GM18498 (cell line): Measurements from ENCODE around the gene TEKT2.

ENCODE experiments used
- ATAC-seq: cut with Tn5 transposase; IDR thresholded peaks from one replicate; pipeline ENCODE4 v1.9.1; 2021; ENCODE audit warnings: mild to moderate bottlenecking, moderate library complexity; ENCODE audit not compliant: unreplicated experiment

TEKT2 gene

DNA sequence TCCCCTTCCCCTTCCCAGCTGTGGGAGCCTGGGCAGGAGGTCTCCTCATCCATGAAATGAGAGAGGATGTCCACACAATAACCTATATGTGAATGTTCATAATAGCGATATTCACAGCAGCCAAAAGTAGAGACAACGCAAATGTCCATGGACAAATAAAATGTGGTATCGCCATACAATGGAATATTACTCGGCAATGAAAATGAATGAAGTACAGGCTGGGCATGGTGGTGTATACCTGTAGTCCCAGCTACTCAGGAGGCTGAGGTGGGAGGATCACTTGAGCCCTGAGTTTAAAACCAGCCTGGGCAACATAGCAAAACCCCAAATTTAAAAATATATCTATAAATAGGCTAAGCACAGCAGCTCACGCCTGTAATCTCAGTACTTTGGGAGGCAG is 17.7 kb downstream of the TEKT2 start:
- ATAC-seq = no peak

DNA sequence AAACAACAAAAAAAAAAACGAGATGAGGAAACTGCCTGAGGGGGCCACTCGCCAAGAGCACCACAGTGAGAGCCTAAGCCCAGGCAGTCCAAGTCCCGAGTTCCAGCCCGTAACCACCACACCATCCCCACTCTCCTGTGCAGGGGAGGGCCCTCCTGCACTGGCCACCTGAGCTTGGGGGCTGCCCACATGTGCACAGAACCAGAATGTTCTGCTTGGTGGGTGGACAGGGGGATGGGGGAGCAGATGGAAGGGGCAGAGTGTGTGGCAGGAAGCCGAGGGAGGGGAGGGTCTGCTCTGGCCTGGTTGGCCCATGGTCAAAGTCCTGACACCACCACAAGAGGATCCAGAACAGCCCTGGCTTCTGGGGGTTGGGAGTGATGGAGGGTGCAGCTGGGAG is 22.4 kb downstream of the TEKT2 start:
- no peak for ATAC-seq

DNA sequence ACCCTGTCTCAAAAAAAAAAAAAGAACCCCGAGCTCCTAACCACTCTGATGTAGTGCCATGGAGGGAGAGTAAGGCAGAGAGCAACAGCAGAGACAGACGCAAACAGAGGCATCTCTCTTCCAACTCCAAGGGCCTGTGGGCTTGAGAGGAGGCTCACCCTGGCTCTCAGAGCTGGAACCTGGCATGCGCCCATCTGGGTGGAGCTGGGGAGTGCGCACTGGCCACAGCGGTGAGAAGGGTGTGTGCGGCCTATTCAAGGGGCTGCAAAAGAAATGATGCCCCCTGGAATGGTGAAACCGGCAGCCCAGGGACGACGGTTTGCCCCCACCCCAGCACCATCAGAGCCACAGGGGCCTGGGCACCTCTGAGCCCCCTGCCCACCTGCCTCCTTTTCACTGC is 23.5 kb downstream of the TEKT2 start:
- ATAC-seq = no peak

DNA sequence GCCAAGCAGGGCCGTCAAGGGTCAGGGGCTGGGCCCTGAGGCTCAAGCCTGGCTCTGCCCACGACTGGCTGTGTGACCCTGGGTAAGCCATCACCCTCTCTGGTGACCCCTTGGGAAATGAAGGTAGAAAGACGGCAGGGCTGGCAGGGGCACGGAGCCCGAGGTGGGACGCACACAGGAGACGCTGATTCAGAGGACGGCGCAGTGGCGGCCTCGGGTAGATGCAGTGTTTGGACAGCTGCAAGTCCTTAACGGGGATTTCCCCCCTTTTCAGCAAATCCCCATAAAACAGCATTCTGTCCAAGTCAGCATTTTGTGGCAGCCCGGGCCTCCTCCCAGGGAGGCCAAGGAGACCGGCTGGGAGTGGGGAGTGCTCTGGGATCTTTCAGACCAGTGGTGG is 24.4 kb downstream of the TEKT2 start:
- no peak for ATAC-seq

DNA sequence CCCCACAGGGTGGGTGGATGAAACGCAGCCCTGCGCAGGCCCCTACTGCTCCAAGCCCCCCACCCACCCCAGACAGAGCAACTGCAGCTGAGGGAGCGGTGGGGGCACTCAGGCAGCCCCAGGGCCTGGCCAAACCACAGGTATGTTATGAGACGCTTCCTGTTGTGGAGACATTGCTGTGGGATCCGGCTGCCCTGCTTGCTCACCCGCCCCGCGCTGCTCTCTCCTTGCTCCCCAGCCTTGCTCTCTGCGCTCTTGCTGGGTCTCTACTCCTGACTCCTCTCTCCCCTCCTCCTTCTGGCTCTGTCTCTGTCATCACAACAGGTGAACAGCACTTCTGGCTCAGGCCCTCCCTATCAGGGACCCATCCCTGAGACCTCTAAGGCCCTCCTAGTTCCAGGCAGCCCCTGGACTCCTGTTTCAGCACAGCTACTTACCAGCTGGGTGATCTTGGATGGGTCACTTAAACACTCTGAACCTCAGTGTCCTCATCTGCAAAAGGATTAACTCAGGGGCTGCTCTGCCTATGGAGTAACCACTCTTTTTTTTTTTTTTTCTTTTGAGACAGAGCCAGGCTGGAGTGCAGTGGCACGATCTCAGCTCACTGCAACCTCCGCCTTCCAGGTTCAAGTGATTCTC is 25.3 kb downstream of the TEKT2 start:
- no peak for ATAC-seq

DNA sequence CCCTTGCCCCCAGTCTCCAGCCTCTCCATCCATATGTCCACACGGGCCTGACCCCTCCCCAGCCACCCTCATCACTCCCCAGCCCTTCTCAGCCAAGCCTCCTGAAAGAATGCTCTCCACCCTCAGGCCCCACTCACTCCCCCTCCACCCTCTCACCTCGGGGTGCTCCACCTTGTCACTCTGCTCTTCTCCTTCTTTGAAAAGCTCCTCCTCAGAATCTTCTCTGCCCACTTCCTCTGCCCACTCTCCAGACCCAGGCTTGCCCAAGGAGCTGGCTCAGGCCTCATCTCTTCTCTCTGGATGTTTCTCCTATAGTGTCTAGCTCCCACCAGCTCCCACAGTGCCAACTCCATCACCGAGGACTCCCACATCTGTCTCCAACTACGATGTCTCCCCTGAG is 27.3 kb downstream of the TEKT2 start:
- no peak for ATAC-seq

DNA sequence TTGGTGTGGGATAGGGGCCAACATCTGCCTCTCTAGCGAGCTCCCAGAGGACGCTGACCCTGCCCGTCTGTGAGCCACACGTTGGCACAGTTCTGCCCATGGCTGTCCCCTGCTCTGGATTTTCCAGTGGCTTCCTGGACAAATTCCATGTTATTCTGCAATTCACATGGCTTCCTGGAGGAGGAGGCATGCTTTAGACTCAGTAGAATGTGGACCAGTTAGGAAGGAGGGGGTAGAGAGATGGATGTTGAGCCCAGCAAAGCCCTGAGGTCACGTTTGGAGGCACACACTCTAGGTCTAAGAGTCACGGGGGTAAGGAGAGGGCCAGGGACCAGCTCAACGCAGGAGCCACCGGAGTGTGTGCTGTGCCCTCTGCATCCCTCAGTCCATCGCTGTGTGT is 28.9 kb downstream of the TEKT2 start:
- no peak for ATAC-seq

DNA sequence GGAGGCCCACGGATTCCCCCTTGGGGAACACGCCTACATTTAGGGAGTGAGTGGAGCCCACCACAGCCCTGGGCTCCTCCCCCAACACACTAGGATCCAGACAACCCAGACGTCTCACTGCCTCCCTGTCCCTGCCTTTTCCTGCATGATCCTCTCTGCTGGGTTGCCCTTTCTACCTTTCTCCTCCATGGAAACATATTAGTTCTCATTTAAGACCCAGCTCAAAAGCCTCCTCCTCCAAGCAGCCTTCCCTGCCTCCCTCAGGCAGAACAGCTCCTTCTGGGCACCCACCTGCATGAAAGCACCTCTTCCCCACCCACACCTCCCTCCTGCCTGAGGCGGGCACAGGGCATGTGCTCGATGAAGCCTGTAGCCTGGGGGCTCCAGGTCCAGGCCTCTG is 30.5 kb downstream of the TEKT2 start:
- ATAC-seq = no peak

DNA sequence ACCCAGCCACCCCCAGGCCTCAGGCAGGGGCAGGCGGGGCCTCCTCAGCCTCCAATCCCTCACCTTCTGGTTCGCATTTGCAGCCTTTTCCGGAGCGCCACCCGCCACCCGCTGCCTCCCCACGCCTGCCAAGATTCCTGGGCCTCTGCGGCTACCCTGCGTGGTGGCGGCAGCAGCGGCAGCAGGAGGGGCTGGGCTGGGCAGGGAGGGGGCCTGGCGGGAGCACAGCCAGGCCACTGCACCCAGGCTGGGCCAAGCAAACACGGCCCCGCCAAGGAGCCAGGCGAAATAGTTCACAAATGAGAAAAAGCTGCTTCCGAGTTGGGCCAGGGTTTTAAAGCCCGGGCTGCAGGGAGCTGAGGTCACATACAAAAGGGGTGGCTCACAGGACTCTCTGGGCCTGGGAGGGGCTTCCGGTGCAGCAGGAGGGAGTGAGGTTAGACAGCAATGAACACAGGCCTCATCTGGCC is 31.3 kb downstream of the TEKT2 start:
- ATAC-seq = no peak

DNA sequence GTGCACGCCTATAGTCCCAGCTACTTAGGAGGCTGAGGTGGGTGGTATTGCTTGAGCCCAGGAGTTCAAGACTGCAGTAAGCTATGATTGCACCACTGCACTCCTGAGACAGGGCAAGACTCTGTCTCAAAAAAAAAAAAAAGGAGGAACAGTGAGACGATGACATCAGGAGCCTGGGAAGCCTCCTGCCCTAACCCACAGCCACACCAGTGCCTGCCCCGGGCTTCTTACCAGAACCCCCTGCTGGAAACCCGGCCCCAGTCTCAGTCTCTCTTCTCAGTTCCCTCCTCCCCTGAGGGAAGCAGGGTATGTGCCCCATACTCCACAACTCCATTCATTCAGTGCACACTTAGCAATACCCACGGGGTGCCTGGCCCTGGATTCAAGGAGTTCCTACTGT is 32.0 kb downstream of the TEKT2 start:
- ATAC-seq = no peak

DNA sequence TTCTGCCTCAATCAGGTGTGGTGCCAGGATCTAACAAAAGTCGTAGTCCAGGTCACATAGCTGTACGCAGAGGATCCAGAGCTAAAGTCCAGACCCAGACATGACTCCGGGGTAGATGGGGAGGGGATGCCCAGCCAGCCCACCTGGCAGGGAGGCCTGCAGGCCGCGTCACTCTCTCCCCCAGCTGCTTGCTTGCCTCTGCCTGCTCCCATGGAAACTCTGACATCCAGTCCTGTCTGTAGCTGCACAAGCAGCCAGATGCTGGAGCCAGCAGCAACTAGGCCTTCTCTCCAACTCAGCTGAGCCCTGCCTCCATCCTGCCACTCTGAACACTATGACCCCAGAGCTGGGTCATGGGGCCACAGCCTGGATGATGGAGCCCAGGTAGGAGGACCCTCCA is 33.0 kb downstream of the TEKT2 start:
- no peak for ATAC-seq

DNA sequence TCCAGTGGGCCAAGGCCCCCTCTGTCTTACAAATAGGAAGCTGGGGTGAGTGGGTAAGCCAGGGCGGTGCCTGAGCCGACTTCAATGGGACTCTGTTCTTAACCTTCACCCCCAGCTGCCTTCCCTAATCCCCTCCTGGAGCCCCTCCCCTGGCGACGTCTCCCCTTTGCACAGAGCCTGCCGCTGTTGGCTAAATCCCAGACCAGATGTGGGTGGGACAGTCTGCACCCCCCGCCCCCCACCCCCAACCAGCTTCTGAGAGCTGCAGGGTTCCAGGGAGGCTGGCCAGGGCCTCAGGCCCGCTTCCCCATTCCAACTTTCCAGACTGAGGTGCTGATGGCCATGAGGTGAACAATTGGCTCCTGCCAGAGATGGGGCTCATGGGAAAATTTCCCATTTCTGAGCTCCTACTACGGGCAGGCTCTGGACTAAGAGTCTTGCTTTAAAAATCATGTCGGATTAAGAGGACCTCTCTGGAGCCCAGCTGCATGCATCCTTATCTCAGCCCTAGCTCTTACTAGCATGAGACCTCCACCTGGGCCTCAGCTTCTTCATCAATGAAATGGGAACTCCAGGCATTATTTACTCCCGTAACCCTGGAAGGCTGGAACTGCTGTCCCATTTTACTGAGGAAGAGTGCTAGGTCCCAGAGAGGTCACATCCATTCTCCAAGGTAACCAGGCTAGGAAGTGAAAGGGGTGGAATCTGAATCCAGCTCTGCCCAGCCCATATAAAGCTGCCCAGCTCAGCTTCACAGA is 34.7 kb downstream of the TEKT2 start:
- no peak for ATAC-seq

DNA sequence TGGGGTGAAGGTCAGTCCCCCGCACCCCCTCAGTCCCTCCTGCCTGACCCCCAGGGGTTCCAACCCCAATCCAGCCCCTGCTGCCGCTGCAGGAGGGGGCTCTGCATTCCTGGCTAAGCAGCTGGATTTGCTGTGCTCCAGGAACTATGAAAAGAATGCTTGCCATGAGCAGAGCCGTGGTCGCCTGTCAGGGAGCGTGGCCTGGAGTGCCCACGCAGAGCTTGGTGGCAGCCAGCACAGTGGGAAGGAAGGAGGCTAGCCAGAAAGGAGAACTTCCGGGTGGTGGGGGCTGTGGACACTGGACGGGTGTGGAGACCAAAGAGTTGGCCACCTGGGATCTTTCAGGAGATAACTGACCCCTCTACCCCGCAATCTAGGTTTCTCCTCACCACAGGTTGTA is 35.6 kb downstream of the TEKT2 start:
- no peak for ATAC-seq

DNA sequence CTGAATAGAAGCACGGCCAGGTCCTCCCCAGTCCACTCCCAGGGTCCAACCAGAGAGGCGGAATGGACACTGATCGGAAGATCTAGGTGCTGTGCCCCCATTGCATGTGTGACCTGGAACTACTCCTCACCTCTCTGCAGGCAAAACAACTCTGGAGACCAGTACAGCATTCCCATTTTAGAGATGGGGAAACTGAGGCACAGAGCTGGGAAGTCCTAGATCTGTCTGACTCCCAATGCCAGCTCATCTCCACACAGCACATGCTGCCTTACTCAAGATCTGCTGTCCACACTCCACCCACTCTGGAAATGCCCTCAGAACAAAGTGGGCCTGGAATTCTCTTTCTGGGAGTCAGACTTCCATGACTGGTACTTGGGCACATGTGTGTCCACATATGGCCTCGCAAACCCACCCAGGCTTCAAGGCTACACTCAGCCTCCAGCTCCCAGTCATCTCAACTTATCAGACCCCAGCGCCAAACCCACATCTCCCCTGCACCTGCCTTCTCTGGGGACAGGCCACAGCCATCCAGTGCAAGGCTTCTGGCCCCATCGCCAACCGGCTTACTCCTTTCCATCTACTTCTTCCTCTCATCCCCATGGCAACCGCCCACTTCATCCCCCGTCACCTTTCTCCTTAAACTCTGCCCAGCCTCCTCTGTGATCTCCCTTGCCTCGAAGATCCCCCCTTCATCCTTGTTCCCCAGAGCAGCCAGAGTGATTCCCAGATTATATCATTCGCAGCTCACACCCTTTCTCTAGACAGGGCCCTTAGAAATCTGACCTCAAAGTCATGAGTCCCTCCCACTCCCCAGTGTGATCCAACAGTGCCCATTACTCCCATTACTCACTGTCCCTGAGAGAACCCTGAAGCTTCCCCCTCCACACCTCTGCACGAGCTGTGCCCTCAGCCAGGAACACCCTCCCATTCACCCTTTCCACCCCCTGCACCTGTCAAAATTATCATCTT is 38.5 kb downstream of the TEKT2 start:
- ATAC-seq = no peak

DNA sequence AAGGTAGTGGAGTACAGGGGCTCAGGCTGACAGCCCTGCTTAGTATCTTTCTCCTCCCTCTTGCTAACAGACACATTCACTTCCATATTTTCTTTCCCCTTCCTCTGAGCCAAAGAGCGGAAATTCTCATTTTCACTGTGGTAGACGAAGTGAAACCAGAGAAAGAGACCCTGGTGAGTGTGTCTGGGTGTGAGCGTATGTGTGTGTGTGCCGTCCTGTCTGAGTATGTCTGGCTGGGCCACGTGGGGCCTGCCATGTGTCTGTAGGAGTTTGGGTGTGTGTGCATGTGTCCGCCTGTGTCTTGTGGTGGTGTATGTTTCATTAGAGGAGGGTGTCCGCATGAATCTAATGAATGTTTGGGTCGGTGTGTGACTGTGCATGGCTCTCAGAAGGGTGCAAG is 39.5 kb downstream of the TEKT2 start:
- peak; percentile 65 for ATAC-seq

DNA sequence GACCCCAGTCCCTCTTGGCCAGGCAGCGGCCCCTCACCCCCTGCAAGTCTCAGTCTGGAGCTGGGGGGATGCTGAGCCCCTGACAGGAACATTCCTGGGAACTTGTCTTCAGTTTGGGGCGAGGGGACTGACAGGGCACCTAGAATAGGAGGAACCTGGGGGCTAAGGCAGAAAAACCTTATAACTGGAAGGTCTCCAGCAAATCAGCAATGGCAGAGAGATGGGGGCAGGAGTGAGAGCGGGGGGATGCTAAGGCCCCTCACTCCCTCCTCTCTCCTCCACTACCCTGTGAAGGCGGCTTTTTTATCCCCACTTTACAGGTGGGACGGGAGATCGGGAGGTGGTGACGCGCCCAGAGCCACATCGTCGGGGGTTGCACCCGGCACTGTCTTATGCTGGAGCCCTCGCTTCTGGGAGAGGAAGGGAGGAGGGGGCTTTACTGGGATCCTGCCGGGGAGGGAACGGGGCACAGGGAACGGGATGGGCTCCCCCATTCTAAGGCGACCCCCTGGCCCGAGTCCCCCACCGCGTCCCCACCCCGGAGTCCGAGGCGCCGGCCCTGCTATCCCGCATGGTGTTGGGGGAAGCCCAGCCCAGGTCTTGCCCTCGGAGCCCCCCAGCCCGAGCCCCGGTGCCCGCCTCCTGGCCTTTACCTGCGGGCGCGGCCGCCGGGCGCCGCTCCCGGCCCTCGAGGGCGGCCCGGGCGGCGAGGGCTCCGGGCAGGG is 40.7 kb downstream of the TEKT2 start:
- no peak for ATAC-seq

DNA sequence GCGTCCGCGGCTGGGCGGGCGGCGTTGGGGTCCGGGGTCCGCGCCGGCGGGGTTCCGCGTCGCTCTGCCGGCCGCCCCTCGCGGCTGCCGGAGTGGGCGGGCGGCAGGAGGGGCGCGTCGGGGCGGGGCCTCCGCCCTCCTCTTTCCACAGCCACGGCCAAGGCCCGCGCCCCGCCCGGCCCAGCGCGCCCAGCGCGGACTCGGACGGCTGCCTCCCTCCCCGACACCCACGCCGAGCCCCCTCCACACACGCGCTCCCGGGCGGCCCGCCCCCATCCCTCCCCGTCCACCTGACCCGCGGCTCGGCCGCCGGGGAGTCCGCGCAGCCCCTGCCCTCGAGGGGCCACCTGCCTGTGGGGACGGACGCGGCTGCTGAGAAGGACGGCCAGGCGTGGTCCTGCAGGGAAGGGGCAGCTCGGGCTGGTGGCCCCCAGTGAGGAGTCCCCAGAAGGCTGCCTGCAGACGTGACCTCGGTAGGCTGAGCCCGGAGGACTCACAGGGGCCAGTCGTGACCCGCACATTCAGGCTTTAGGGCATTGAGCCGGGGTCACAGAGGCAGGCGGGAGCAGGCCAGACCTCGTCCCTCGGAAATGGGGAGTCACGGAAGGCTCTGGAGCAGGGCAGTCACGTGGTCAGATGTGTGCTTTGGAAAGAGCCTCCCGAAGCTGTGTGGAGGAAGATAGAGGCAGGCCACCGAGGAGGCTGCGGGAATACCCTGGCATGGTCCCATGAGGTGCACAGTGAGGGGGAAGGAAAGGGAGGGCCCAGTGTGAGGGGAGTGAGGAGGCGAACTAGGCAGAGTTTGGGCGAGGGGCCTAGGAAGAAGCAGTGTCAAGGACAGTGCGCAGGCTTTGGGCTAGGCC is 41.5 kb downstream of the TEKT2 start, which contains the start of gene COL8A2:
COL8A2 (minus strand) TSS at position 94 of the 863 bp plus-strand sequence. CDS start 24,980 bp downstream, outside the sequence.
- no peak for ATAC-seq

DNA sequence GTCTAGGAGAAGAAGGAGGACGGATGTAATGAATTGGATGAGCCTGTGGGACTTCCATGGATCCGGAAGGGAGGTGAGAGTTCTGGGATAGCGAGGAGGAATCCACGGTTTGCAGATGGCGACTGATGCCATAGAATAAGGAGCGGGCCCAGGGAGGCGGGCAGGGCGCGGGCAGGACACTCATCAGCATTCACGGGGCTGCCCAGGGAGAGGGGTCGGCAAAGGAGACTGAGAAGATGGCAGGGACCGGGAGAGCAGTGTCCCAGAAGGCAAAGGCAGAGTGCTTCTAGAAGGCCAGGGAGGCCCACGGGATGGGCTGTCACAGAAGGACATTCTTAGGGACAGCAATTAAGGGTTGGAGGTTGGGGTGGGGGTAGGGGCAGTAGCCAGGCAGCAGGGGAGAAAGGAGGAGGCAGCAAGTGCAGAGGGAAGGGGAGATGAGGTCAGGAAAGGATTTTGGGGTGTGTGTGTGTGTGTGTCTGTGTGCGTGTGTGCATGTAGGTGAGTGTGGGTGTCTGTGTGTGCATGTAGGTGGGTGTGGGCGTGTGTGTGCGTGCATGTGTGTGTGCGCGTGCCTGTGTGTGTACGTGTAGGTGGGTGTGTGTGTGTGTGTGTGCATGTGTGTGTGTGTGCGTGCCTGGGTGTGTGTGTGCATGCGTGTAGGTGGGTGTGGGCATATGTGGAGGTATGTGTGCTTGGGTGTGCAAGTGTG is 42.3 kb downstream of the TEKT2 start:
- no peak for ATAC-seq
